LNCaP clone FGC (cell line): ENCODE data around the gene LARGE1.
A peak's percentile ranks its signal among the peaks of the same experiment; 100 is the strongest.

Experiments
- DNase-seq: peaks from one replicate; pipeline ENCODE4 v3.0.0-alpha.2; 2011; ENCODE audit warnings: low read depth
- H3K4me3 ChIP-seq: 2 replicates; pipeline ENCODE4 v1.5.1; 2011; ENCODE audit warnings: mild to moderate bottlenecking, low read depth, low read length, control low read depth
- TF ChIP-seq, protein P1 (sequence below): IDR thresholded peaks from 2 replicates; pipeline ENCODE4 v1.5.1; 2012; ENCODE audit warnings: mild to moderate bottlenecking; ENCODE audit not compliant: control insufficient read depth, insufficient read depth; ENCODE audit errors: extremely low read depth

Gene LARGE1

DNA sequence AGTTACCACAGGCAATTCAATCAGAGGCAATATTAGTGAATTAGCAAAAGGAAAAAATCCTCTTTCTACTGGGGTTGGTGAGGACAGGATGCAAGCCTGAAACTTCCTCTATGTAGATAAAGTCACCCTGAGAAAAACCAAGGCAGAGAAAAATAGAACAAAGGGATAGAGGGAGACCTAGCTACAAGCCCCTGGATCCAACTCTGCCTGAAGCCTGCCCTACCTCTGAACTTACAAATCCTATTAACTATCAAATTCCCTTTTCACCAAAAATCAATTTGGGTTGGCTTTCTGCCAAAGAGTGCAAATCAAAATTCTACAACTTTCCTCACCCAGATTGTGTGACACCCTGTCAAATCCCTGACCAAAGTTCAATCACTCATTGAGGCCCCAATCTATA lies 161.3 kb downstream of the LARGE1 start:
- DNase-seq: no peak
- no peak overlapping the region for H3K4me3 ChIP-seq
- TF ChIP-seq, protein P1, sequence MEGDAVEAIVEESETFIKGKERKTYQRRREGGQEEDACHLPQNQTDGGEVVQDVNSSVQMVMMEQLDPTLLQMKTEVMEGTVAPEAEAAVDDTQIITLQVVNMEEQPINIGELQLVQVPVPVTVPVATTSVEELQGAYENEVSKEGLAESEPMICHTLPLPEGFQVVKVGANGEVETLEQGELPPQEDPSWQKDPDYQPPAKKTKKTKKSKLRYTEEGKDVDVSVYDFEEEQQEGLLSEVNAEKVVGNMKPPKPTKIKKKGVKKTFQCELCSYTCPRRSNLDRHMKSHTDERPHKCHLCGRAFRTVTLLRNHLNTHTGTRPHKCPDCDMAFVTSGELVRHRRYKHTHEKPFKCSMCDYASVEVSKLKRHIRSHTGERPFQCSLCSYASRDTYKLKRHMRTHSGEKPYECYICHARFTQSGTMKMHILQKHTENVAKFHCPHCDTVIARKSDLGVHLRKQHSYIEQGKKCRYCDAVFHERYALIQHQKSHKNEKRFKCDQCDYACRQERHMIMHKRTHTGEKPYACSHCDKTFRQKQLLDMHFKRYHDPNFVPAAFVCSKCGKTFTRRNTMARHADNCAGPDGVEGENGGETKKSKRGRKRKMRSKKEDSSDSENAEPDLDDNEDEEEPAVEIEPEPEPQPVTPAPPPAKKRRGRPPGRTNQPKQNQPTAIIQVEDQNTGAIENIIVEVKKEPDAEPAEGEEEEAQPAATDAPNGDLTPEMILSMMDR: no peak

DNA sequence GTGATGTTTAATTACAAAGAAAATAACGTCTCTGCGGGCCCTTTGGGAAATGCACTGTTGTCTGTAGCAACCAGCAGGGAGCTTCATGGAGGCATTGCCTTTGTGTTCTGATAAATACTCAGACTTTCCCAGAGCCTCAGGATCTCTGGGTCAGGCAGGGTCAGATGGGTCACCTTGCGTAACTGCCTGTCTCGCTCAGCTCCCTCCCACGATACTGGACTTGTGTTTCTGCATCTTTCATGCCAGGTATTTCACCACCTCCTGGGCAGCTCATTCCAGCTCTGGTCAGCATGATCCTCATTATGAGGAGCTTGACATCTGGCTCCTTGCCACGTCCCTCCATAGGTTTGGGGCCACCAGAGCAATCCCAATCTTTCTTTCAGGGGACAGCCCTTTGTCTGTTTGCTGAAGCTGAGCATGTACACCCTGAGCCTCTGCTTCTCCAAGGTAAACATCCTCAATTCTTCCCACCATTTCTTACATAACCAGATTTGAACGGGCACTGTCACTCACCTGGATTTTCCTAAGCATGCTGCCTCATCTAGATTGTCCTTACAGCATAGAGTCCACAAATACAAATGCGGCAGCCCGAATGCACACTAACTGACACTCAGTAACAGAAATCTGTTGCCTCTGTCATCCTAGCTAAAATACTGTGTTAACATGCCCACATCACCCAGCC lies 162.3 kb downstream of the LARGE1 start:
- no peak for DNase-seq

DNA sequence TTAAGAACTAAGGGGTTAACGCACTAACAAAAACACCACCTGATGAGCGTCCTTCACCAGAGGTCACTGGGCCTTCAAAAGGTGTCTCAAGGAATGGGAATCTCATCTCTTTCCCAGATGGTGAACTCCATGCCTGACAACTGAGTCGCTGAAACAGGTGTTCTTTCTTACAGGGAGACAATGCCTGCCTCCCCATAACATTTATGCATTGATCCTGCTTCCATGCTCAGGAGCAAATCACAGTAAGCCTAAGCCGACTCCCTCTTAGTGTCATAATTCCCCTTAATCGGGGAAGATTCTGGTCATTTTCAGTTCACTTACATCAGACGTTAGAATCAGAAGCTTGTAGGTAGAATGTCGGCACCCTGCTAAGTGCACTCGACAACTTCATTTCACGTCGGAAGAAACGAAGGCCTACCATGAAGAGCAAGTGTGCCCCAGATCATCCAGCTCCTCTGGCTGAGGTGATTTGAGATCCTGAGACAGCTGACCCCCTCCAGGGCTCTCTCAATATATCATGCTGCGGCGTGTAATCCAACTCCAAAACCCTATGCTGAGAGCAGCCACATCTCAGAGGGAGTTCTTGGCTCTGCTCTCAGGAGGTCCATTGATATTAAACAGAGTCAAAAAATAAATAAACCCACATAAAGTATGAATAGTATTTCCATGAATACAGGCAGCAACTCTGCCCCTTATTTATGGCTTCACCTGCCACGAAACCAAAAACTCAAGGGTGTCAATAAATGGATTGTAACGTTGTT lies 163.1 kb downstream of the LARGE1 start:
- no peak for DNase-seq
- TF ChIP-seq, protein P1: no peak
- no peak overlapping the region for H3K4me3 ChIP-seq

More for the DNA sequence above, 162.3 kb downstream of the LARGE1 start:
- TF ChIP-seq, protein P1: no peak
- H3K4me3 ChIP-seq: no peak overlapping the region

DNA sequence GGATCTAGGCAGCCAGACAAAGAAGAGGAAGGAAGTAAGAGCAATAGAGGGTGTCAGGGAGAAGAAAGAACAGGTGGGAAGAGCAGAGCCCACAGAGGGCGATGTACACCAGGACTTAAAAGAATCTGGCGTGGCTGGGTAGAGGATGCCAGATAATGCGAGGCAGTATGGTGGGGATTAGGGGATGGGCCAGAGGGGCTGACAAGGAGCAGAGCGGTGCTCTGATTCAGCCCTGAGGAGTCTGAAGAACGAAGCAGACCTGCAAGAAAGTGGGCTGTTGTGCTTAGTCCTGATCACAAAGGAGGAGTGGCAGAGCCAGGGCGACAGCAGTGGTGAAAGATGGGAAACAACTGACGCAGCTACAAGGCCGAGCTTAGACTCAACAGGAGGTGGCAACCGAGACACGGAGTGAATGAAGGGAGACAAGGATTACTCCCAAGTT lies 163.7 kb downstream of the LARGE1 start:
- DNase-seq: no peak
- no peak overlapping the region for H3K4me3 ChIP-seq
- TF ChIP-seq, protein P1: 0 out of 2 replicates have a peak, but pooled peaks have one; percentile 12

DNA sequence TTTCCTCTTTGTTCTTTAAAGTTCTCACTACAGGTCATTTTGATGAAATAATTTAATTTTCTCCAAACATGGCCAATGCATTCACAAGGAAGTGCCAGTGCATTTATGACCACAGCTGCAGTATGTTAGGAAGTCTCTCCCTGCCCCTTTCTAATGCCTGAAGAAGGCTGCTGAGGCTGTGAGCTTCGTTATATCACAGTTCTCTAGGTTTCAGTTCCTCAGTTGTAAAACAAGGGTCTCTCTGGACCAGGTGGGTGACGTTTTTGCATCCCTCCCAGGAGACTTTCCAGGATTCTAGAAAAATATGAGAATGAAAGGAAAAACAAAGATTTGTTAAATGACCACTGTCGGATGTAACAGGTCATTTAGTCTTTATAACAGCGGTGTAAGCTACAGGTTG lies 171.6 kb downstream of the LARGE1 start:
- TF ChIP-seq, protein P1: no peak
- H3K4me3 ChIP-seq: no peak overlapping the region
- no peak for DNase-seq

DNA sequence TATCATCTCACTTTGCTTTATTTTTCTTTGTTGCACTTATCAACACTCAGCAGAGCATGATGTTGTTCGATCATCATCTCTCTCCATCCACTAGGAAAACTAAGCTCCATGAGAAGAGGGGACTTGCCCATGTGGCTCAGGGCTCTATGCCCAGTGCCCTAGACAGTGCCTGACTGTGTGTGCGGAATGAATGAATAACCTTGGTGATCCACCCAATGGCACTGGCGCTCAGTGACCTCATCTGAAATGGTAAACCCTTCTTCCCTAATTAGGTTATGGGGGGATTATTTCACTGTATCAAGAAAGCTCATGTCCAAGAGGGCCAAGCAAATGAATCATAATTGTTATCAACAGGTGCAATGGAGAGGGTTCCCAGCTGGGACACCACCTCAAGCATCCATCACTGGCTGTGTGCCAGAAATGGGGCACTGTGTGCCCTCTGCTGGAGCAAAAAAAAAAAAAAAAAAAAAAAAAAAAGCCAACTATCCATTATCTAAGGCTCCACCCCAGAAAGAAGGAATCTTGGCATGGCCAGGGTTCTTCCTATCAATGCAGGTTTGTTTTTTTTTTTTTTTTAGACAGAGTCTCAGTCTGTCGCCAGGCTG lies 172.6 kb downstream of the LARGE1 start:
- TF ChIP-seq, protein P1: no peak
- no peak overlapping the region for H3K4me3 ChIP-seq
- no peak for DNase-seq
